ENCODE measurements around the gene ATP9B.

ATP9B gene

DNA sequence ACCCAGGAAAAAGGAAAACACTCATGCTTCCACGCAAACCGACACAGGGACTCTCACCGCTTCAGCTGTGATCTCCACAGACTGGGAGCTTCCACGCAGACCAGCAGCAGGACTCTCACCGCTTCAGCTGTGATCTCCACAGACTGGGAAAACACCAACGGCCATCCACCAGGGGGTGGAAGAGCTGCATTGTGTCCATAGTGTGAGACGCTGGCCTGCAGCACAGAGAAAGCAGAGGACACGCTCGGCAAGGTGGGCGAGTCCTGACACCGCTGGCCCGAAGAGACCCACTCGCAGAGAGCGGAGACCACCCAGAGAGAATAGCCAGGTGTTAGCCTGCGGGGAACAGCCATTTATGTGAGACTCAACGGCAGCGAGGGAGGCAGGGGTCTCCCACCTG is 284.1 kb downstream of the ATP9B start:
- in situ Hi-C loops (cut with HindIII; ENCODE audit: low sequenced_read_pairs): no loop called here

DNA sequence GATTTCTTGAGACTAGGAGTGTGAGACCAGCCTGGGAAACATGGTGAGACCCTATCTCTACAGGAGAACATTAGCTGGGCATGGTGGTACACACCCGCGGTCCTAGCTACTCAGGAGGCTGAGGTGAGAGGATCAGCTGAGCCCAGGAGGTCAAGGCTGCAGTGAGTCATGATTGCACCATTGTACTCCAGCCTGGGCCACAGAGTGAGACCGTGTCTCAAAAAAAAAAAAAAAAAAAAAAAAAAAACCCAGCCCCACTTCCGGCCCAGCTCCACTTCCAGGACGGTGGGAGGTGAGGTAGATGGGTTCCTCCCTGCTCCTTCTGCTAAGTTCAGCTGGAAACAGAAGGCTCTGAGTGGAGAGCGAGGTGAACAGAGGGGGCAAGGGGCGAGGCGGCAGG is 285.2 kb downstream of the ATP9B start:
- in situ Hi-C loops (cut with HindIII; ENCODE audit: low sequenced_read_pairs): no loop called here

- in situ Hi-C loops (cut with HindIII; ENCODE audit: low sequenced_read_pairs): no loop called here
These were observed 286.5 kb downstream of the ATP9B start for GRCh38 chr18:79355433-79356335.

GRCh38 chr18:79356435-79356834 is 287.2 kb downstream of the ATP9B start:
- in situ Hi-C loops (cut with HindIII; ENCODE audit: low sequenced_read_pairs): no loop called here

DNA sequence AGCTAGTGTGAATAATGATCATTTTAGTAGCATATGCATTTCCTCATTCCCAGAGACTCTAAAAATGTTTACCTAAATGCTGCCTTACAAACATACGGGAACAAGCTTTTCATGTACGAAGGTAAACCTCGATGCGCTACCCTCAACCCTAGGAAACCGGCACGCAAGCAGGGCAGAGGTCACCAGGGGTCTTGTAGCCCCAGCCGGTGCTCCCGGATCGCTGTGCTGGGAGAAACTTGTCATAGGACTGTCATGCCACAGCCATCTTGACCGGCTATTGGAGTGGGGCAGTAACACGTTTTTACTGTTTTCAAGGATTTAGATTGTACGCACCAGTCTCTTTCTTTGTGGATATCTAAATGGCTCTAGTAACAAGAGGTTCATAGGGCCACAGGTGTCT is 291.7 kb downstream of the ATP9B start:
- in situ Hi-C loops (cut with HindIII; ENCODE audit: low sequenced_read_pairs): no loop called here

GRCh38 chr18:79361766-79362522 is 292.8 kb downstream of the ATP9B start:
- in situ Hi-C loops (cut with HindIII; ENCODE audit: low sequenced_read_pairs): no loop called here

- in situ Hi-C loops (cut with HindIII; ENCODE audit: low sequenced_read_pairs): no loop called here
These were observed 296.5 kb downstream of the ATP9B start for GRCh38 chr18:79365701-79366100.

DNA sequence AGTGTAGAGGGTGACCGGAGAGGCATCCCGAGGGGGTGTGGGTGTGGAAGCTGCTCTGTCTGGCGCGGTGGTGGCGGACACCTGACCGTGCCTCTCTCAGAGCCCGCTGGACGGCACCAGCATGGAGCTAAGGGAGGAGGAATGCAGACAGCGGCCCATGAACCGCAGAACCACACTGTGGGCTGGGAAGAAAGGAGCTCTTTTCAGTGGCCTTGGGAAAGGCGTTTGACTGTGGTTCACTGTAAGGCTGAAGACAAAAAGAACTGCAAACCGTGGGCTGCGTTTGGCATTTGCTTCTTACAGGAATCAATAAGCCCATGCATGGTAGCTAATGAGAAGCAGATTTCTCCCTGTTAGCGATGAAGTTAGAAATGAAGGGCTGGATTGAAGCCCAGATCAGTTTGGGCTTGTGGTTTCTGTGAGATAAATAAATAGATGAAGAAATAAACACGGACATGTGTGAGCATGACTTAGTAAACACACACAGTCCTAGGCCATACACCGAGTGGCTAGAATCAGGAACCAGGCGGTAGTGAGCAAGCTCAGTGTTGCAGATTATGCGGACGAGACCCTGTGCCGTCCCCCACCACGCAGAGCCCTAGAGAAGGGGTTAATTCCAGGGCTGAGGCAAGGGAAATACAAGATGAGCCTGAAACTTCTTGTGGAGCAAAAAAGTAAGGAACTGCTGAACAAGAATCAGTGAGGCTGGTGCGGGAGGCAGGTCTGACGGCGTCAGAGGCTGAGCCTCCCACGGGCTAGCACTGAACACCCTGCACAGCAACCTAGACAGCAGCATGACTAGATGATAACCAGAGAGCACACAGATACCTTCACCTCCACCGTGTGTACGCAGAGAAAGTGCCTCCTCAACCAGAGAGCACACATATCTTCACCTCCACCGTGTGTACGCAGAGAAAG is 297.2 kb downstream of the ATP9B start:
- in situ Hi-C loops (cut with HindIII; ENCODE audit: low sequenced_read_pairs): no loop called here

- in situ Hi-C loops (cut with HindIII; ENCODE audit: low sequenced_read_pairs): no loop called here
These were observed 298.3 kb downstream of the ATP9B start for GRCh38 chr18:79367480-79367879.

- in situ Hi-C loops (cut with HindIII; ENCODE audit: low sequenced_read_pairs): no loop called here
These were observed 298.8 kb downstream of the ATP9B start for GRCh38 chr18:79367989-79368388.

DNA sequence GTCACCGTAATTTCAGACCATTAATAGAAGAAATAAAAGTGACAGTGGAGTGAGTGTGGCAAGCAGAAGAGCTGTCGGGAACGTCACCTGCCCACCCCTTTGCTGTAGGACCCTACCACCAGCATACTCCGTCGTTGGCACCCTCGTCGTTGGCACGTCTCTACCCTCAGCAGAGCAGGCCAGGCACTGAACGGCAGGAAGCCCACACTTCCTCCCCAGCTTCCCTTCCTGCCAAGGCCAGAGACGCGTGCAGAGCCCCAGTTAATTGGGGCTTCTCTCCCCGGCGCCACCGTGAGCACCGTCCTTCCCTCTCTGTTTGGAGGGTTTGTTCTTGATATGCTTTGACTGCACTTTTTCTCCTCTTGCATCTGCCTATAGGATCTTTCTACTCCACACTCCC is 299.5 kb downstream of the ATP9B start:
- in situ Hi-C loops (cut with HindIII; ENCODE audit: low sequenced_read_pairs): no loop called here

DNA sequence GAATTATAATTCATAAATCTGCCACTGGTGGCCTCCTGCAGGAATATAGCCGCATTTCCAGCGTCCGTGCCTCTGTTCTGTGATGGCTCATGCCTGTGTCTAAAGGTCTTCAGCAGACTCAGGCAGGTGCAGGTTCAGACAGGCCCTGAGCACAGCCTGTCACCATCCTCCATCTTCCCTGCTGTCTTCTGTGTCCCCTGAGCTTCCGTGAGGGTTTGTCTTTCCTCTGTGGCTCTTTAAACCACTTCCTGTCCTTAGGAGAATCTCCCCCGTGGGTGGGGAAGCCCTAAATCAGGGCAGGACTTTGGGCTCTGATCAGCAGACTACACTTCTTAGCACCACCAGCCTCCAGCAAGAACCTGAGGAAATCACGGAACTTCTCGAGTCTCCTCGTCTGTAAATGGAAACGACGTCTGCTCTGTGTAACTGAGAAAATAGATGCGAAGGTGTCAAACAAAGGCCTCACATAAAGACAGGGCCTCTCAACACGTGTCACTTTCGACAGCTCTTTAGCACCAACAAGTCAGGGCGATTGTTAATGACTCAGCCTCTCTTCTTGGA is 302.4 kb downstream of the ATP9B start:
- in situ Hi-C loops (cut with HindIII; ENCODE audit: low sequenced_read_pairs): no loop called here

GRCh38 chr18:79372461-79372860 is 303.3 kb downstream of the ATP9B start:
- in situ Hi-C loops (cut with HindIII; ENCODE audit: low sequenced_read_pairs): no loop called here

DNA sequence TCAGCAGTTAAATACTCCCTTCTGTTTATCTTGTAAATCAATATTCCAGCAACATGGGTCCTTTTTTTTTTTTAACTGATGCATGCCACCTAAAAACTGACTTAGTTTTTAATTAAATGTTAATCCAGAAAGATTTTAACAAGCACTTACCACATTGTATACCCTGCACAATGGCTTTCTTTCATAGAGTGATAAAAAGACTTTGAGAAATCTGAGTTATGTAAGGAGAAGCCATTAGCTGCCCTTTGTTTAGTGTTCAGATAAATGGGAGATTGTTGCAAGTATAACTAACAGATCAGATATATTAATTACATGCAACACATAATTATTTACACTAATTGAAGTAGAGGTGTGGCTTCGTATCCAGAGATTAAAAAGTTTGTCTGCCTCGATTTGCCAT is 303.8 kb downstream of the ATP9B start:
- in situ Hi-C loops (cut with HindIII; ENCODE audit: low sequenced_read_pairs): no loop called here

GRCh38 chr18:79373736-79374135 is 304.5 kb downstream of the ATP9B start:
- in situ Hi-C loops (cut with HindIII; ENCODE audit: low sequenced_read_pairs): no loop called here

DNA sequence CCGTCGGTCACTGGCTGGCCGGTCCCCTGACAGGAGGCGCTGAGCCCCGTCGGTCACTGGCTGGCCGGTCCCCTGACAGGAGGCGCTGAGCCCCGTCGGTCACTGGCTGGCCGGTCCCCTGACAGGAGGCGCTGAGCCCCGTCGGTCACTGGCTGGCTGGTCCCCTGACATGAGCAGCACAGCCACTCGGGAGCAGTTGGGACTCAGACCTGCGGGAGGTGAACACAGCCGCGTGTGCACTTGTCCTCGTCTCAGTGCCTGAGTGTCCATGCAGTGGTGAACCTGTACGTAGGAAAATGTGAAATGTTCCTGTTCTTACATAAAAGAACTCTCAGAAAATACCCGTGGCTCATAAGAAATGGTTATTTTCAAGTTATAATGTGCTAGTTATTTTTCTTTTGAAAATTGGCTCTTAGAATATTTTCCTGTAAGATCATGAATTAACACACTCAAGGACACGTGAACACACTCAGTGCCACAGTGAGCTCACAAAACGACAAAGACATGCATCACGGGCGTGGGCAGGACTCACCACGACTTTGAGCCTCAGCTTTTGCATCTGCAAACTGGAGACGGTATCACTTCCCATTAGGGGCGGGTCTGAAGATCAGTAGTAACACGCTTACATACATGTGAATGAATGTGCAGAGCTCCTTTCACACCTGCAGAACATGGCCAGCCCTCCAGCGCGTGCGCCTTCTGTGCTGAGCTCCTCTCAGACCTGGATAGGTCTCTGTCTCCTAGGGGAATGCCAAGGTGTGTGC is 305.4 kb downstream of the ATP9B start:
- in situ Hi-C loops (cut with HindIII; ENCODE audit: low sequenced_read_pairs): loop anchor here (25.0 kb wide), 1 partner anchor 263 kb away; no protein-coding TSS in a partner anchor

DNA sequence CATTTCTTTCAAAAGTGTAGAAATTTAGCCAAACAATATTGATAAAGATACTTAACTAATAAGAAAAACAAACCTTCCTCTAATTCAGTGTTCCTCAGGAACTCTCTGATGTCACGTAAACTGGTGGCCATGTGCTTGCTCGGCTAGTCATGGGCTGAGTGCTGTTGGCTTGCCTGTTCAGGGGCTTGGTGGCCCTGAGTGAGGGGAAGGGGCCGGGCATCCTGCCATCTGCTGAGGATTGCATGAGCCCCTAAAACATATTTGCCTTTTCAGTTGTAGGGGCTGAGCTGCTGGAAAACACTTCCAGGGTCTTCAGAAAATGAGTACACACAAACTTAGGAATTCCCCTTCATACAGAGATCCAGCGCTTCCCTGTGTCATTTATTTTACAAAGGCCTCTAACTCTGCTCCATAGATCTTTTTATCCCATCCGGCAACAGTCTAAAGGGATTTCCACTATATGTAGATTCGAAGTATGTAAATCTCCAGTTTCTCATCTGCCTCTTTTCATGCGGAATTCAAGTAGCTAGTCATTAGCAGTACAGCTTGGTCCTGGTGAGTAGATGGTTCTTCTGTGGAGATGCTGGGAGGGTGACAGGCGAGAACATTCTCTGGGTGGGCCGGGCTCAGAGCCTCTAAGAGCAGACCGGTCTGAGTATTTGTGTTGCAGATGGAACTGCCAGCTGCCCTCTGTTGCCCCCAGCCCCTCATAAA is 306.4 kb downstream of the ATP9B start:
- in situ Hi-C loops (cut with HindIII; ENCODE audit: low sequenced_read_pairs): loop anchor here (25.0 kb wide), 1 partner anchor 262 kb away; no protein-coding TSS in a partner anchor

DNA sequence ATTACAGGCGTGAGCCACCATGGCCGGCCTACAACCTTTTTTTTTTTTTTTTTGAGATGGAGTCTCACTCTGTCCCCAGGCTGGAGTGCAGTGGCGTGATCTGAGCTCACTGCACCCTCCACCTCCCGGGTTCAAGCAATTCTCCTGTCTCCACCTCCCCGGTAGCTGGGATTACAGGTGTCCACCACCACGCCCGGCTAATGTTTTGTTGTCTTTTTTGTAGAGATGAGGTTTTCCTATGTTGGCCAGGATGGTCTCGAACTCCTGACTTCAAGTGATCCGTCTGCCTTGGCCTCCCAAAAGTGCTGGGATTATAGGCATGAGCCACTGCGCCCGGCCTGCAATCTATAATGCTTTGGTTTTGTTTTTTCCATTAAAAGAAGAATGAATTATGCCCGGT is 307.5 kb downstream of the ATP9B start:
- in situ Hi-C loops (cut with HindIII; ENCODE audit: low sequenced_read_pairs): loop anchor here (25.0 kb wide), 1 partner anchor 261 kb away; no protein-coding TSS in a partner anchor
